GM12874 (cell line): ENCODE results near the gene GLP2R.

ENCODE experiments used
- CTCF ChIP-seq: IDR thresholded peaks from 2 replicates; pipeline ENCODE4 v1.5.1; 2011; ENCODE audit warnings: low read depth, mild to moderate bottlenecking, control low read depth, low read length, moderate library complexity; ENCODE audit not compliant: insufficient read depth

The GLP2R gene

GRCh38 chr17:9828296-9829295 is 2.9 kb downstream of the GLP2R start:
- no peak for TF ChIP-seq CTCF

GRCh38 chr17:9829343-9829742 is 3.6 kb downstream of the GLP2R start:
- TF ChIP-seq CTCF = no peak

- no peak for TF ChIP-seq CTCF
Observed at GRCh38 chr17:9830711-9831110, 5.0 kb downstream of the GLP2R start.

GRCh38 chr17:9833922-9834321 is 8.2 kb downstream of the GLP2R start:
- no peak for TF ChIP-seq CTCF

GRCh38 chr17:9837551-9838471 is 12.1 kb downstream of the GLP2R start:
- TF ChIP-seq CTCF = no peak

- 0 out of 2 replicates have a peak, but pooled peaks have one; percentile 3 for TF ChIP-seq CTCF
Observed at GRCh38 chr17:9839433-9839832, 13.7 kb downstream of the GLP2R start.
